Upper lobe of right lung (tissue), 1 donor: ENCODE data around the gene PTGES3. TPM values are rescaled to one million over a fixed set of nuclear protein-coding genes. Genes with fewer than 3 reads are reported as not detected.

Experiments
- ATAC-seq: fragments of 200-7000 bp; cut with Tn5 transposase; one replicate; pipeline ENCODE4 v1.9.1; 2020; ENCODE audit warnings: mild to moderate bottlenecking, moderate library complexity
- DNase-seq: peaks from one replicate; pipeline ENCODE4 v3.0.0-alpha.2; 2020
- H3K27ac ChIP-seq: fragments of 200-600 bp; one replicate; pipeline ENCODE4 v1.8.0; 2022
- H3K27me3 ChIP-seq: fragments of 200-600 bp; one replicate; pipeline ENCODE4 v1.8.0; 2022; ENCODE audit warnings: mild to moderate bottlenecking
- H3K36me3 ChIP-seq: fragments of 200-600 bp; one replicate; pipeline ENCODE4 v1.8.0; 2022
- H3K4me1 ChIP-seq: fragments of 200-600 bp; one replicate; pipeline ENCODE4 v1.8.0; 2022
- H3K4me3 ChIP-seq: fragments of 200-600 bp; one replicate; pipeline ENCODE4 v1.8.0; 2022; ENCODE audit warnings: mild to moderate bottlenecking
- H3K9me3 ChIP-seq: fragments of 200-600 bp; one replicate; pipeline ENCODE4 v1.8.0; 2022
- intact Hi-C: fragments of 100-400 bp; cut with DNase I; formaldehyde crosslinking; loops from one replicate; pipeline ENCODE4 v1.11.0; 2022
- total RNA-seq: library from RNA; stranded (reverse); fragmentation: NEBNext Ultra II Directional; extraction: Animal tissue kit (Norgen Biotek cat#: 25700); gene quantifications from one replicate; pipeline ENCODE4 v1.2.1, GENCODE V29; 2021
- TF ChIP-seq, protein P1 (sequence below): fragments of 200-600 bp; IDR thresholded peaks from one replicate; pipeline ENCODE4 v1.8.0; 2022; ENCODE audit warnings: antibody characterized with exemption
- donor health status: DM: no; HTN: yes; CAD: no; lungs with severe emphysema.

PTGES3 gene
- total RNA-seq, 1 donor from 2014 or later = 168 TPM

GRCh38 chr12:56614627-56615026 is 73.5 kb downstream of the PTGES3 start:
- intact Hi-C loops = no loop called here
- Histone ChIP-seq H3K27ac (no peak overlapping the region), H3K4me1 (peaks cover 7% of the 10 kb centered on the region), H3K4me3 (no peak overlapping the region), H3K9me3 (no peaks in the 10 kb centered on the region), H3K36me3 (peaks cover 99% of the 10 kb centered on the region), H3K27me3 (no peaks in the 10 kb centered on the region)
- ATAC-seq (no peak), DNase-seq (no peak)
- TF ChIP-seq, protein P1, sequence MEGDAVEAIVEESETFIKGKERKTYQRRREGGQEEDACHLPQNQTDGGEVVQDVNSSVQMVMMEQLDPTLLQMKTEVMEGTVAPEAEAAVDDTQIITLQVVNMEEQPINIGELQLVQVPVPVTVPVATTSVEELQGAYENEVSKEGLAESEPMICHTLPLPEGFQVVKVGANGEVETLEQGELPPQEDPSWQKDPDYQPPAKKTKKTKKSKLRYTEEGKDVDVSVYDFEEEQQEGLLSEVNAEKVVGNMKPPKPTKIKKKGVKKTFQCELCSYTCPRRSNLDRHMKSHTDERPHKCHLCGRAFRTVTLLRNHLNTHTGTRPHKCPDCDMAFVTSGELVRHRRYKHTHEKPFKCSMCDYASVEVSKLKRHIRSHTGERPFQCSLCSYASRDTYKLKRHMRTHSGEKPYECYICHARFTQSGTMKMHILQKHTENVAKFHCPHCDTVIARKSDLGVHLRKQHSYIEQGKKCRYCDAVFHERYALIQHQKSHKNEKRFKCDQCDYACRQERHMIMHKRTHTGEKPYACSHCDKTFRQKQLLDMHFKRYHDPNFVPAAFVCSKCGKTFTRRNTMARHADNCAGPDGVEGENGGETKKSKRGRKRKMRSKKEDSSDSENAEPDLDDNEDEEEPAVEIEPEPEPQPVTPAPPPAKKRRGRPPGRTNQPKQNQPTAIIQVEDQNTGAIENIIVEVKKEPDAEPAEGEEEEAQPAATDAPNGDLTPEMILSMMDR = no peak

Other genes with a start within 250 kb of the PTGES3 start
- gene TIMELESS, start 238.9 kb downstream of the PTGES3 start, total RNA-seq = 9.8 TPM
- gene MIP, start 233.6 kb downstream of the PTGES3 start, total RNA-seq = not detected
- 3.2 TPM for gene SPRYD4, start 219.7 kb downstream of the PTGES3 start, total RNA-seq
- gene GLS2, start 200.1 kb downstream of the PTGES3 start, total RNA-seq = 5.5 TPM
- 142 TPM for gene RBMS2, start 166.5 kb downstream of the PTGES3 start, total RNA-seq
- 98.5 TPM for gene BAZ2A, start 58.0 kb downstream of the PTGES3 start, total RNA-seq
- 338 TPM for gene ATP5F1B, start 42.3 kb downstream of the PTGES3 start, total RNA-seq
- 665 TPM for gene NACA, start 37.0 kb upstream of the PTGES3 start, total RNA-seq
- 9.3 TPM for gene PRIM1, start 64.0 kb upstream of the PTGES3 start, total RNA-seq
- gene HSD17B6, start 75.0 kb upstream of the PTGES3 start, total RNA-seq = 67.4 TPM
- gene SDR9C7, start 246.1 kb upstream of the PTGES3 start, total RNA-seq = not detected